ENCODE data around the gene IFT52.
A peak's percentile ranks its signal among the peaks of the same experiment; 100 is the strongest.

Gene IFT52, protein sequence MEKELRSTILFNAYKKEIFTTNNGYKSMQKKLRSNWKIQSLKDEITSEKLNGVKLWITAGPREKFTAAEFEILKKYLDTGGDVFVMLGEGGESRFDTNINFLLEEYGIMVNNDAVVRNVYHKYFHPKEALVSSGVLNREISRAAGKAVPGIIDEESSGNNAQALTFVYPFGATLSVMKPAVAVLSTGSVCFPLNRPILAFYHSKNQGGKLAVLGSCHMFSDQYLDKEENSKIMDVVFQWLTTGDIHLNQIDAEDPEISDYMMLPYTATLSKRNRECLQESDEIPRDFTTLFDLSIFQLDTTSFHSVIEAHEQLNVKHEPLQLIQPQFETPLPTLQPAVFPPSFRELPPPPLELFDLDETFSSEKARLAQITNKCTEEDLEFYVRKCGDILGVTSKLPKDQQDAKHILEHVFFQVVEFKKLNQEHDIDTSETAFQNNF

DNA sequence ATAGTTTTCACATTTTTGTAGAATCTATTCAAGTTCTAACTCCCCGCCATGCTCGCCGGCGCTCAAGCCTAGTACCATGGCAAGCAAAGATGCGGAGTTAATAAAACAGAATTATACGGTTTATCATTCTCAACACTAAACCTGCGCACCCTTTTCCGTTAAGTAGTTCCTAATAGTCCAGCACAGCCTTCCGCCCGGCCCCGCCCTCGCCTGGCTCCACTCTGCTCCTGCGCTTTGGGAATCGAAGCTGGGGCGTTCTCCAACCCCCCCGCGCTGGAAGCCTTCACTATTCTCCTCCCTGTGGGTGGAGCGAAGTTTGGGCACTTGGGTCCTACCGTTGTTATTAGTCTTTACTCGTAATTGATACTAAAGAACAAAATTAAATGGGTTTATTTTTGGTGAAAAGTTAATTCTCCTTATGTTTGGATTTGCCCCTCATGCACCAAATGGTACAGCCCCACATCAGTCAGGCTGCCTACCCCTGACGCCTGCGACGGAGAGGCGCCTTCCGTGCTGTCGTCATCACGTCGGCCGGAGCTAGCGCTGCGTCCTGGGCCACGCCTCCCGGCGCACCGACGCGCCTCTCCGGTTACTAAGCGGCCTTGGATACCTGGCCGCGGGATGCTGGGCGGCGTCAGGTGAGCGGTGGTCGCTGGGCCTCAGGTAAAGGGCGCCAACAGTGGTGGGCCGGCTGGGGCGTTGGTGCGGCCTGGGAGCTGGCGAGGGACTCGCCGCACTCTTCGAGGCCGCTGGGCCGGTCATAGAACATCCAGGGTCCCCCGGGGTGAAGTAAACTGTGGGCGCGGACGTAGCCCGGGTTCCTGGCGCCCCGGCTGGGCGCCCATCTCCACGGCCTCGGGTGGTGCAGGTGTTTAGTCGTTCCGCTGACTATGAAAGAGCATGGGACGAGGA, at the start of gene IFT52:
Gene IFT52, plus strand, starts transcription at position 546 of the 912 bp plus-strand sequence. CDS start 3,762 bp downstream, outside the sequence.
- Histone ChIP-seq H3K9ac (ENCODE audit: insufficient read length) (peak within 1 kb of the TSS; percentile 95), H3K9me3 (ENCODE audit: low read depth, low read length) (no peaks in the 10 kb centered on the region), H3K4me3 (peak within 1 kb of the TSS; percentile 95), H3K27ac (peak within 1 kb of the TSS; percentile 99), H3K36me3 (ENCODE audit: insufficient read depth, low read length) (peaks cover 10% of the 10 kb centered on the region)
- DNase-seq (ENCODE audit: low read depth, low spot score) = peak; percentile 87
- TF ChIP-seq FOXP2 (optimal IDR thresholded peaks at IDR 0.05; ENCODE audit: control extremely low read depth, extremely low read length, insufficient read depth) (no peak), POLR2AphosphoS5 (IDR thresholded peaks at IDR 0.05; ENCODE audit: borderline replicate concordance, low read depth, low read length) (peak; percentile 64)

DNA sequence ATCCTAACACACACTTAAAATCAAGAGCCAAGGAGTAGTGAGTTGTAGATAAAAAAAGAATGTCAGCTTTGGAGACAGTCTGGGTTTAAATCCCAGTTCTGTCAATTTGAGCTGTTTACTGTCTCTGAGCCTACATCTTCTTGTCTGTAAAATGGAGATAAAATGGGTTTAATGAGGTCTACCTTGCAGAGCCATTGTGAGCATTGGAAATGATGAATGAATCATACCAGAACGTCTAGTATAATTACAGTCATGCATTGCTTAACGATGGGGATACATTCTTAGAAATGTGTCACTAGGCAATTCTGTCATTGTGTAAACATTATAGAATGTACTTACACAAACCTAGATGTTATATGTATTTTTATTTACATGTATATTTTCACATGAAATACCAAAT, 49.5 kb upstream of the IFT52 start:
- no peaks in the 10 kb centered on the region for H3K9me3 ChIP-seq (ENCODE audit: low read depth, low read length)
- no peak for DNase-seq (ENCODE audit: low read depth, low spot score)
- TF ChIP-seq FOXP2 (optimal IDR thresholded peaks at IDR 0.05; ENCODE audit: control extremely low read depth, extremely low read length, insufficient read depth) = no peak
- TF ChIP-seq POLR2AphosphoS5 (IDR thresholded peaks at IDR 0.05; ENCODE audit: borderline replicate concordance, low read depth, low read length) = no peak
- TF ChIP-seq EZH2 (IDR thresholded peaks at IDR 0.05) = no peak
- no peak overlapping the region for H3K27ac ChIP-seq
- H3K4me3 ChIP-seq = no peak overlapping the region
- no peaks in the 10 kb centered on the region for H3K36me3 ChIP-seq (ENCODE audit: insufficient read depth, low read length)
- no peak overlapping the region for H3K9ac ChIP-seq (ENCODE audit: insufficient read length)

DNA sequence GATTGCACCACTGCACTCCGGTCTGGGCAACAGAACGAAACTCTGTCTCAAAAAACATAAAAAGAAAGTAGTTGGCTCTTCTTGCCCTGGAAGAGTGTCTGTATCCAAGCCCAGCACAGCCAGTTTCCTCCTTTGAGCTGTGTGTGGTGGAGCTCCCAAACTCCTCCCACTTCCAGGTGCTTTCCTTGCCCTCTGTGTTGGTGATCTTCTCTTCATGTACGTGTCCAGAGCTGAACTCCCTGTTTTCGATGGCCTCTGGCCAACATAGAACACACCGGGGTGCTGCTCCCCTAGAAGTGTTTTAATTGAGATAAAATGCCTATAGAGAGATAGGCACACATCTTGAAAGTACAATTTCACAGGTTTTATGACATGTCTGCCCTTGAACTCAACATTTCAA, 48.6 kb upstream of the IFT52 start:
- no peak overlapping the region for H3K27ac ChIP-seq
- TF ChIP-seq POLR2AphosphoS5 (IDR thresholded peaks at IDR 0.05; ENCODE audit: borderline replicate concordance, low read depth, low read length) (no peak), EZH2 (IDR thresholded peaks at IDR 0.05) (no peak), FOXP2 (optimal IDR thresholded peaks at IDR 0.05; ENCODE audit: control extremely low read depth, extremely low read length, insufficient read depth) (no peak)
- H3K4me3 ChIP-seq = no peak overlapping the region
- H3K36me3 ChIP-seq (ENCODE audit: insufficient read depth, low read length) = no peaks in the 10 kb centered on the region
- H3K9ac ChIP-seq (ENCODE audit: insufficient read length) = no peak overlapping the region
- no peak for DNase-seq (ENCODE audit: low read depth, low spot score)
- H3K9me3 ChIP-seq (ENCODE audit: low read depth, low read length) = no peaks in the 10 kb centered on the region

DNA sequence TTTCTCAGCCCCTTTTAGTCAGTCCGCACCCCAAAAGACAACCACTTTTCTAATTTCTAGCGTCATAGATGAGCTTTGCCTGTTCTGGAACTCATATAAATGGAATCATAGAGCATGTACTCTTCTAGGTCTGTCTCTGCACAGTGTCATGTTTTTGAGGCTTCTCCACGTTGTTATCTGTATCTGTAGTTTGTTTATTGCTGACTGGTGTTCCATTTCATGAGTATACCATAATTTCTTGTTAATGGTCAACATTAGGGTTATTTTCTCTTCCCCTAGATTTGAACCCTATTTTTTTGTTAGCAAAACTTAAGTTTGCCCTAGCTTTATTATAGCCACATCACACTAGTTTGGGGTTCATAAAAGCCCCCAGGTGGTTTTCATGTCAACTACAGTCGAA, 48.1 kb upstream of the IFT52 start:
- TF ChIP-seq EZH2 (IDR thresholded peaks at IDR 0.05) (no peak), POLR2AphosphoS5 (IDR thresholded peaks at IDR 0.05; ENCODE audit: borderline replicate concordance, low read depth, low read length) (no peak), FOXP2 (optimal IDR thresholded peaks at IDR 0.05; ENCODE audit: control extremely low read depth, extremely low read length, insufficient read depth) (no peak)
- Histone ChIP-seq H3K4me3 (no peak overlapping the region), H3K9me3 (ENCODE audit: low read depth, low read length) (no peaks in the 10 kb centered on the region), H3K36me3 (ENCODE audit: insufficient read depth, low read length) (no peaks in the 10 kb centered on the region), H3K27ac (no peak overlapping the region), H3K9ac (ENCODE audit: insufficient read length) (no peak overlapping the region)
- DNase-seq (ENCODE audit: low read depth, low spot score) = no peak

DNA sequence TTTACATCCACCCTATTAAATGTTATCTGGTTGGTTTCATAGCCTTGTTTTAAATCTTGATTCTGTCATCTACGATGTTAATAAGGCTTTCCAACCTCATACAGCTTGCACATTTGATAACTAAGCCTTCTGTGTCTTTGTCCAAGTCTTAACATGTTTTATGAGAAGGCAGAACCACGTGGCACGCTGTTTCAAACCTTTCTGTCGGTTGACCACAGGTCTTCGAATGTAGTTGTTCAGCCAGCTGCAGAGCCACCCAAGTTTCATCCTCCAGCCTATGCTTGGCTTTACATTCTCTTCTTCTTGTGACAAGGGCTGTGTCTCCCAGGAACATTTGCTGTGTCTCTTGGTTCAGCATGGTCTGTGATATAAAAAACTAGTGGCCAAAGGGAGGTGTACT, 47.6 kb upstream of the IFT52 start:
- no peak for DNase-seq (ENCODE audit: low read depth, low spot score)
- Histone ChIP-seq H3K9me3 (ENCODE audit: low read depth, low read length) (no peaks in the 10 kb centered on the region), H3K36me3 (ENCODE audit: insufficient read depth, low read length) (no peaks in the 10 kb centered on the region), H3K9ac (ENCODE audit: insufficient read length) (no peak overlapping the region), H3K4me3 (no peak overlapping the region), H3K27ac (no peak overlapping the region)
- TF ChIP-seq EZH2 (IDR thresholded peaks at IDR 0.05) (no peak), FOXP2 (optimal IDR thresholded peaks at IDR 0.05; ENCODE audit: control extremely low read depth, extremely low read length, insufficient read depth) (no peak), POLR2AphosphoS5 (IDR thresholded peaks at IDR 0.05; ENCODE audit: borderline replicate concordance, low read depth, low read length) (no peak)

DNA sequence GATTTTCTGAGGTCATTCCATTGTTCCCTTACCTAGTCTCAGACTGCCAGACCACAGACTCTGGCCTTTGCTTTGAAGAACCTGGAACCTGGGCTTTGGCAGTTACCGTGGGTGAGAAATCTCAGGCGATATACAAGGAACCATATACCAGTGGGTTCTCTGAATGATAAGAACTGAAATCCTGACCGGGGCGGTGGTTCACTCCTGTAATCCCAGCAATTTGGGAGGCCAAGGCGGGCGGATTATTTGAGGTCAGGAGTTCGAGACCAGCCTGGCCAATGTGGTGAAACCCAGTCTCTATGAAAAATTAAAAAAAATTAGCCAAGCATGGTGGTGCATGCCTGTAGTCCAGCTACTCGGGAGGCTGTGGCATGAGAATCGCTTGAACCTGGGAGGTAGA, 46.2 kb upstream of the IFT52 start:
- H3K4me3 ChIP-seq = no peak overlapping the region
- DNase-seq (ENCODE audit: low read depth, low spot score) = no peak
- no peak overlapping the region for H3K9ac ChIP-seq (ENCODE audit: insufficient read length)
- no peaks in the 10 kb centered on the region for H3K9me3 ChIP-seq (ENCODE audit: low read depth, low read length)
- no peaks in the 10 kb centered on the region for H3K36me3 ChIP-seq (ENCODE audit: insufficient read depth, low read length)
- H3K27ac ChIP-seq = no peak overlapping the region
- TF ChIP-seq EZH2 (IDR thresholded peaks at IDR 0.05) (no peak), POLR2AphosphoS5 (IDR thresholded peaks at IDR 0.05; ENCODE audit: borderline replicate concordance, low read depth, low read length) (no peak), FOXP2 (optimal IDR thresholded peaks at IDR 0.05; ENCODE audit: control extremely low read depth, extremely low read length, insufficient read depth) (no peak)

DNA sequence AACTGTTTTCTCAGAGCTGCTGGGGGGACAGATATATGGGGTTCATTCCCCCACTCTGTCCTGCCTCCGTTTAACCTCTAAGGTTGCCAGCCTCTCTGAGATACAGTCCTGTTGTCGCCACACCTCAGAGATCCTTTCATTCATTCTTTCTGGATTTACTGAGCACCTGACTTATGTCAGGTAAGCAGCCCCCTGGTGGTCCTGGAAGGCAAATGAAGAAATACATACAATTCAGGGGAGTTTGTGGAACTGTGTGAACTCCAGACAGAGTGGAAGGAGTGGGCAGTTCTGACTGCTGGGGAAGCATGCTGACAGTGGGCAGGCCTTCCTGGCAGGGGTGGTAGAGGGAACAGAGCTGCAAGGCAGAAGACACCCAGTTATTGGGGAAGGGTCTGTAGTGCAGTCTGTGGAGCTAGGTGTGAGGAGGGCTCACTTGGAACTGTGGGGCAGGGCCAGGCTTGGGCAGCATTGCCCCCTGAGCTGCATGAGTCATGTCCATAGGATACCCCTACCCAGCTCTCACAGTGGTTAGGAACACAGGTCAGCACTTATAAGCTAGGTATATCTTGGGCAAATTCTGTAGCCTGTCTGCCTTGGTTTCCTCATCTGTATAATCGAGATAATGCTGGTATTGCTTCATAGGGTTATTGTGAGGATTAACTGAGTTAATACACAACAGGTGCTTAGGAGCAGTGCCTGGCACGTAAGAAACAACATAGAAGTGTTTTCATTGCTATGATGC, 44.7 kb upstream of the IFT52 start:
- Histone ChIP-seq H3K36me3 (ENCODE audit: insufficient read depth, low read length) (no peaks in the 10 kb centered on the region), H3K9ac (ENCODE audit: insufficient read length) (no peak overlapping the region), H3K9me3 (ENCODE audit: low read depth, low read length) (no peaks in the 10 kb centered on the region), H3K27ac (no peak overlapping the region), H3K4me3 (no peak overlapping the region)
- no peak for DNase-seq (ENCODE audit: low read depth, low spot score)
- TF ChIP-seq FOXP2 (optimal IDR thresholded peaks at IDR 0.05; ENCODE audit: control extremely low read depth, extremely low read length, insufficient read depth) (no peak), EZH2 (IDR thresholded peaks at IDR 0.05) (no peak), POLR2AphosphoS5 (IDR thresholded peaks at IDR 0.05; ENCODE audit: borderline replicate concordance, low read depth, low read length) (no peak)

Measured in SK-N-MC (cell line).